ENCODE results near the gene CDC73. TPM values are rescaled to one million over a fixed set of nuclear protein-coding genes. Genes with fewer than 3 reads are reported as not detected.

The CDC73 gene
- total RNA-seq, 4 donors from 2014 or later: 41.4 to 89.4 (median 51.5) TPM

GRCh38 chr1:193183019-193183627 lies 61.3 kb downstream of the CDC73 start:
- H3K27me3 ChIP-seq: no peaks in the 10 kb centered on the region
- no peaks in the 10 kb centered on the region for H3K9me3 ChIP-seq
- peak overlapping the region in 2 of 4 donors; percentile 32 to 68 for H3K27ac ChIP-seq
- H3K4me3 ChIP-seq: peak overlapping the region in 2 of 4 donors; percentile 7 to 45
- 0 to 2% methylated on average over 2 of the region's 2 CpGs for WGBS, 2 donors
- DNase-seq (ENCODE audit: low spot score in 2 of 2): no peak
- H3K4me1 ChIP-seq: peaks cover 0 to 60% (median 11%) of the 10 kb centered on the region in 4 donors
- H3K36me3 ChIP-seq: no peaks in the 10 kb centered on the region
- TF ChIP-seq POLR2A (IDR thresholded peaks at IDR 0.05) (no peak), EP300 (IDR thresholded peaks at IDR 0.05) (no peak), CTCF (IDR thresholded peaks at IDR 0.05) (peak; percentile 63 to 82 (median 79))

- Histone ChIP-seq H3K4me3 (peak overlapping the region in 2 of 4 donors; percentile 4 to 45), H3K4me1 (peaks cover 0 to 76% (median 14%) of the 10 kb centered on the region in 4 donors)
- no peak for DNase-seq (ENCODE audit: low spot score in 2 of 2)
Observed at GRCh38 chr1:193184776-193185175, 62.9 kb downstream of the CDC73 start.

GRCh38 chr1:193185211-193185610 lies 63.4 kb downstream of the CDC73 start:
- Histone ChIP-seq H3K4me1 (peaks cover 0 to 81% (median 16%) of the 10 kb centered on the region in 4 donors), H3K9me3 (no peaks in the 10 kb centered on the region), H3K36me3 (no peaks in the 10 kb centered on the region), H3K27ac (peak overlapping the region in 3 of 4 donors; percentile 64 to 81 (median 75)), H3K4me3 (peak overlapping the region; percentile 8 to 45 (median 33)), H3K27me3 (no peaks in the 10 kb centered on the region)
- no peak for DNase-seq (ENCODE audit: low spot score in 2 of 2)
- WGBS, 2 donors: 28 to 30% methylated on average over 2 of the region's 2 CpGs
- TF ChIP-seq EP300 (IDR thresholded peaks at IDR 0.05): no peak
- TF ChIP-seq POLR2A (IDR thresholded peaks at IDR 0.05): no peak
- no peak for TF ChIP-seq CTCF (IDR thresholded peaks at IDR 0.05)

More at GRCh38 chr1:193184776-193185175, 62.9 kb downstream of the CDC73 start:
- WGBS, 2 donors: 41 to 47% methylated on average over 1 of the region's 1 CpG
- Histone ChIP-seq H3K9me3 (no peaks in the 10 kb centered on the region), H3K27ac (peak overlapping the region in 3 of 4 donors; percentile 64 to 81 (median 75)), H3K27me3 (no peaks in the 10 kb centered on the region), H3K36me3 (no peaks in the 10 kb centered on the region)
- no peak for TF ChIP-seq EP300 (IDR thresholded peaks at IDR 0.05)
- TF ChIP-seq CTCF (IDR thresholded peaks at IDR 0.05): no peak

- no peaks in the 10 kb centered on the region for H3K36me3 ChIP-seq
- peak within 1 kb of the TSS; percentile 52 to 81 (median 70) for H3K27ac ChIP-seq
- H3K27me3 ChIP-seq: no peaks in the 10 kb centered on the region
- H3K4me3 ChIP-seq: peak within 1 kb of the TSS; percentile 24 to 45 (median 33)
- 14 to 17% methylated on average over 13 of the region's 13 CpGs for WGBS, 2 donors
- peaks cover 0 to 82% (median 20%) of the 10 kb centered on the region in 4 donors for H3K4me1 ChIP-seq
- TF ChIP-seq POLR2A (IDR thresholded peaks at IDR 0.05) (peak in 1 of 2 donors; percentile 66), CTCF (IDR thresholded peaks at IDR 0.05) (no peak), EP300 (IDR thresholded peaks at IDR 0.05) (peak in 1 of 2 donors; percentile 82)
- DNase-seq (ENCODE audit: low spot score in 2 of 2): peak in 1 of 2 donors; percentile 21
- no peaks in the 10 kb centered on the region for H3K9me3 ChIP-seq
Observed at GRCh38 chr1:193185901-193186731, 64.3 kb downstream of the CDC73 start, which contains the start of gene B3GALT2. Gene B3GALT2 (minus strand): TSS chr1:193186613. CDS start chr1:193181562, 5,051 bp downstream.
